ENCODE data around the gene DYNC1H1. TPM values are rescaled to one million over a fixed set of nuclear protein-coding genes. Genes with fewer than 3 reads are reported as not detected.

DYNC1H1 gene
- total RNA-seq, 1 donor from 2014 or later, result 255 TPM

GRCh38 chr14:101992708-101993107 is 28.3 kb downstream of the DYNC1H1 start:
- no peak for DNase-seq (ENCODE audit: low read depth in 2 of 2)

- DNase-seq (ENCODE audit: low read depth in 2 of 2), result no peak
Measured at GRCh38 chr14:101997429-101998336, 33.3 kb downstream of the DYNC1H1 start.

GRCh38 chr14:102000902-102001301 is 36.5 kb downstream of the DYNC1H1 start:
- DNase-seq (ENCODE audit: low read depth in 2 of 2), result no peak

GRCh38 chr14:102005336-102005735 is 41.0 kb downstream of the DYNC1H1 start:
- no peak for DNase-seq (ENCODE audit: low read depth in 2 of 2)

- DNase-seq (ENCODE audit: low read depth in 2 of 2), result no peak
Measured at GRCh38 chr14:102007916-102008418, 43.6 kb downstream of the DYNC1H1 start.

- no peak for DNase-seq (ENCODE audit: low read depth in 2 of 2)
Measured at GRCh38 chr14:102008891-102009290, 44.5 kb downstream of the DYNC1H1 start.

GRCh38 chr14:102011631-102012030 is 47.3 kb downstream of the DYNC1H1 start:
- DNase-seq (ENCODE audit: low read depth in 2 of 2), result no peak

- DNase-seq (ENCODE audit: low read depth in 2 of 2), result no peak
Measured at GRCh38 chr14:102012336-102012735, 48.0 kb downstream of the DYNC1H1 start.

GRCh38 chr14:102013669-102014200 is 49.4 kb downstream of the DYNC1H1 start:
- DNase-seq (ENCODE audit: low read depth in 2 of 2), result no peak

- no peak for DNase-seq (ENCODE audit: low read depth in 2 of 2)
Measured at GRCh38 chr14:102015045-102015685, 50.8 kb downstream of the DYNC1H1 start.

- no peak for DNase-seq (ENCODE audit: low read depth in 2 of 2)
Measured at GRCh38 chr14:102015771-102016170, 51.4 kb downstream of the DYNC1H1 start.

- no peak for DNase-seq (ENCODE audit: low read depth in 2 of 2)
Measured at GRCh38 chr14:102016420-102017090, 52.2 kb downstream of the DYNC1H1 start.

- no peak for DNase-seq (ENCODE audit: low read depth in 2 of 2)
Measured at GRCh38 chr14:102018251-102018650, 53.9 kb downstream of the DYNC1H1 start.

- DNase-seq (ENCODE audit: low read depth in 2 of 2), result no peak
Measured at GRCh38 chr14:102019006-102019540, 54.7 kb downstream of the DYNC1H1 start.

- DNase-seq (ENCODE audit: low read depth in 2 of 2), result no peak
Measured at GRCh38 chr14:102020058-102020971, 55.9 kb downstream of the DYNC1H1 start.

- no peak for DNase-seq (ENCODE audit: low read depth in 2 of 2)
Measured at GRCh38 chr14:102026934-102027333, 62.6 kb downstream of the DYNC1H1 start.

- no peak for DNase-seq (ENCODE audit: low read depth in 2 of 2)
Measured at GRCh38 chr14:102027951-102028350, 63.6 kb downstream of the DYNC1H1 start.

GRCh38 chr14:102028733-102029132 is 64.4 kb downstream of the DYNC1H1 start:
- no peak for DNase-seq (ENCODE audit: low read depth in 2 of 2)

GRCh38 chr14:102029956-102030355 is 65.6 kb downstream of the DYNC1H1 start:
- no peak for DNase-seq (ENCODE audit: low read depth in 2 of 2)

GRCh38 chr14:102033241-102033640 is 68.9 kb downstream of the DYNC1H1 start:
- no peak for DNase-seq (ENCODE audit: low read depth in 2 of 2)

Data from lung microvascular endothelial cell (primary cell).